ENCODE measurements around the gene ABCC6.
"Not testable (repeated sequence)": the region's sequence is repeated elsewhere in the genome, so short reads cannot be mapped to it uniquely, and the experiment has no call there.

Gene ABCC6

DNA sequence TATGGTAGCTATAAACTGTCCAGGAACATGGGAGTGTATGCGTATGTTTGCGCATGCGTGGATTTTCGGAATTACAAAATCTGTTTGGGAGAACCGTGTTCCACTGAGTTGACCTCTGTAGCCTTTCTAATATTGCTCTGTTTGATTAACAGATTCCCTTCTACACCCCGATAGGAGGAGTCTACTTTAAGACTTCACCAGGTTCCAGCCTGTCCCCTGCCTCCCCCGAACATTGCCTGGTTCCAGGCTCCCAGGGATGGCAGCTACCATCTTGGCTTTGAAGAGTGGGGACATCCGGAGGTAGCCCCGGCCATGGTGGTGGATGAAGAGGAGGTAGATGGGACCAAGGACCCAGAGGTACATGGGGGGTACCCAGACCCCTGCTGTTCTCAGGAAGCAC lies 1.9 kb downstream of the ABCC6 start:
- not testable (repeated sequence) for FAIRE-seq

DNA sequence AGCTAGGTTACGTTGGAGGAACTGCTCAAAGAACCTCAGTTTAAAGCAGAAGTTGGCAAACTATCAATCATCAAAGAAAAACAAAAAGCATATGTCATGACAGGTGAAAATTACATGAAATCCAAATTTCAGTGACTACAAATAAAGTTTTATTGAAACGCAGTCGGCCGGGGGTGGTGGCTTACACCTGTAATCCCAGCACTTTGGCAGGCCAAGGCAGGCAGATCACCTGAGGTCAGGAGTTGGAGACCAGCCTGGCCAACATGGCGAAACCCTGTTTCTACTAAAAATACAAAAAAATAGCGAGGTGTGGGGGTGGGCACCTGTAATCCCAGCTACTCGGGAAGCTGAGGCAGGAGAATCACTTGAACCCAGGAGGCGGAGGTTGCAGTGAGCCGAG lies 2.8 kb downstream of the ABCC6 start:
- not testable (repeated sequence) for FAIRE-seq

DNA sequence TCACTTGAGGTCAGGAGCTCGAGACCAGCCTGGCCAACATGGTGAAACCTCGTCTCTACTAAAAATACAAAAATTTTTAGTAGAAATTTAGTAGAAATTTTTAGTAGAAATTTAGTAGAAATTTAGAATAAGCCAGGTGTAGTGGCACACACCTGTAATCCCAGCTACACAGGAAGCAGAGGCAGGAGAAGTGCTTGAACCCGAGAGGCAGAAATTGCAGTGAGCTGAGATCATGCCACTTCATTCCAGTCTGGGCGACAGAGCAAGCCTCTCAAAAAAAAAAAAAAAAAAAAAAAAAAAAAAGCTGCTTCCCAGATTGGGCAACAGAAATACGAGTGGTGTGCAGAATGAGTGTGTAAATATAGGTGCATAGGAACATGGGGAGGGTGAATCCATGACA lies 4.5 kb downstream of the ABCC6 start:
- FAIRE-seq, result not testable (repeated sequence)

- not testable (repeated sequence) for FAIRE-seq
Observed at GRCh38 chr16:16218349-16218748, 4.9 kb downstream of the ABCC6 start.

- not testable (repeated sequence) for FAIRE-seq
Observed at GRCh38 chr16:16213863-16214293, 9.4 kb downstream of the ABCC6 start.

GRCh38 chr16:16211404-16211803 lies 11.9 kb downstream of the ABCC6 start:
- FAIRE-seq, result not testable (repeated sequence)

- not testable (repeated sequence) for FAIRE-seq
Observed at GRCh38 chr16:16208461-16208860, 14.8 kb downstream of the ABCC6 start.

GRCh38 chr16:16207787-16208334 lies 15.4 kb downstream of the ABCC6 start:
- FAIRE-seq, result not testable (repeated sequence)

- FAIRE-seq, result not testable (repeated sequence)
Observed at GRCh38 chr16:16207097-16207786, 16.1 kb downstream of the ABCC6 start.

DNA sequence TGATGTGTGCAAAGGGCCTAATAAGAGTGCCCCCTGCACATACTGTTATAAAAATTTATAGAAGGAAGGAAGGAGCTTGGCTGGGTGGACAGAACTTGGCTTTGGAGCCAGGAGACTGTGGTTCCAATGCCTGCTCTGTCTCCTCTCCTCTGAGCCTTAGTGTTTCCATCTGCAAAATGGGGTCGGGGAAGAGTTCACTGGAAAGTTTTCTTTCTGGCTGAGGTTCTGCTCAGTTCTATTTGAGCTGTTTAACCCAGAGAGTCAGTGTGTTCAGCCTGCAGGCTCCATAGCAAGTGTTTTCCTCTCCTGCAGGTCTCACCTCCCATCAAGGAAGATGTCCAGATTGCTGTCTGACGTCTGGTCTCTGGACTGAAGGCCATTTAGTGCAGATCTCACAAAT lies 17.4 kb downstream of the ABCC6 start:
- not testable (repeated sequence) for FAIRE-seq

GRCh38 chr16:16204552-16204951 lies 18.7 kb downstream of the ABCC6 start:
- FAIRE-seq, result not testable (repeated sequence)

GRCh38 chr16:16203494-16203893 lies 19.8 kb downstream of the ABCC6 start:
- not testable (repeated sequence) for FAIRE-seq

- not testable (repeated sequence) for FAIRE-seq
Observed at GRCh38 chr16:16202400-16203143, 20.7 kb downstream of the ABCC6 start.

GRCh38 chr16:16201880-16202279 lies 21.4 kb downstream of the ABCC6 start:
- FAIRE-seq, result not testable (repeated sequence)

DNA sequence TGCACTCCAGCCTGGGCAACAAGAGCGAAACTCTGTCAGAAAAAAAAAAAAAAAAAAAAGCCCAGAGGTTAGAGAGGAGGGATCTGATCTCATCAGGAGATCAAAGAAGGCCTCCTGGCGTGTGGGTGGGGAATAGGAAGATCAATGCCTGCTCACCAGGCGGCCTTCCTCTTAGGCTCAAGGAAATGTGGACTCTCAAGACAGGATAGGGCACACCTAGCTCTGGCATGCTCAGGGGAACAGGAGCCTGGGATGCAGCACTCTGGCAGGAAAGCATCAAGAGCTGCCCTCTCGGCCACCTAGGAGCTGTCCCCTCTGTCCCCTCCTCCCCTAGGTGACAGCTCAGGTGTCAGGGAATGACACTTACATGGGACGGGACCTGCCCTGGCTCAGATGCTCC lies 22.9 kb downstream of the ABCC6 start:
- FAIRE-seq, result not testable (repeated sequence)

DNA sequence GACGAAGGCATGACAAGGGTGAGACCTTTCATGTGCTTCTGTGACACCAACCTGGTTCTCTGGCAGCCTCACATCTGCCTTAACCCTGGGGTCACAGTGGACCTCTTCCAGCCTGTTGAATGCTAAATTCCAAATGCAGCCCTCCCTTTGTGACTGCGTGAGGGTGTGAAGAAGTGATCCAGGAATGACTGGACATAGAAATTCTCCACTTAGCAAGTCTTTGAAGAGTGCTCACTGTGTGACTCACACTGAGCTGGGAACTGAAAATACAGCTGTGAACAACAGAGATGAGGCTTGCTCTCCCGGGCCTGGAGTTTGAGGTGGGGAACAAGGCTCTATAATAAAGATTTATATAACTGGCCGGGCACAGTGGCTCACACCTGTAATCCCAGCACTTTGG lies 23.9 kb downstream of the ABCC6 start:
- not testable (repeated sequence) for FAIRE-seq

GRCh38 chr16:16197966-16198365 lies 25.3 kb downstream of the ABCC6 start:
- no peak for FAIRE-seq

- FAIRE-seq, result no peak
Observed at GRCh38 chr16:16197331-16197730, 26.0 kb downstream of the ABCC6 start.

- no peak for FAIRE-seq
Observed at GRCh38 chr16:16196099-16196498, 27.2 kb downstream of the ABCC6 start.

DNA sequence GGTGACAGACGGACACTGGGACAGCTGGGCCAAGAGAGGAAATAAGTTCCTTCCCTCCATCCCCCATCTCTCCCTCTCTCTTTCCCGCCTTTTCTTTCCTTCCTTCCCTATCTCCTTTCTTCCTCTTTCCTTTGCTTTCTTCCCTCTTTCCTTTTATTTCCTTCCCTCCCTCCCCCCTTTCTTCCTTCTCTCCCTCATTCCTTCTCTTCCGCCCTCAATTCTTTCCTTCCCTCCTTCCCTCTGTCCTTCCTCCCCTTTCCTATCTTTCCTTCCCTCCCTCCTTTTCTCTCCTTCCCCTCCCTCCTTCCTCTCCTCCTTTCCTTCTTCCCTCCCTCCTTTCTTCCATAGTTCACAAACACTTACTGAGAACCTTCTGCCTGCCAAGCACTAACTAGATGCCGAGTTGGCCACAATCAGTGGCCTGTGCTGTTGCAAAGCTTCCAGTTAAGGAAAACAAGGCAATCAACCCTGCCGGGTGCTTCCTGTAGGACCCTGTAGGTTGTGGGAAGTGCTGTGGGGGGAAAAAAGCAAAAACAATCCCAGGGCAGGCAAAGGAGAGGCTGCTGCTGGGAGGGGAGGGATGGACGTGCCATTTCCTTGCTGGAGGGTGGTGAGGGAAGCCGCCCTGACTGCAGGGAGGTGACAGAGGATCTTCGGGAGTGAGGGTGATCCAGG lies 31.7 kb downstream of the ABCC6 start:
- no peak for FAIRE-seq

- FAIRE-seq, result not testable (repeated sequence)
Observed at GRCh38 chr16:16190966-16191365, 32.3 kb downstream of the ABCC6 start.

- no peak for FAIRE-seq
Observed at GRCh38 chr16:16190546-16190945, 32.7 kb downstream of the ABCC6 start.

DNA sequence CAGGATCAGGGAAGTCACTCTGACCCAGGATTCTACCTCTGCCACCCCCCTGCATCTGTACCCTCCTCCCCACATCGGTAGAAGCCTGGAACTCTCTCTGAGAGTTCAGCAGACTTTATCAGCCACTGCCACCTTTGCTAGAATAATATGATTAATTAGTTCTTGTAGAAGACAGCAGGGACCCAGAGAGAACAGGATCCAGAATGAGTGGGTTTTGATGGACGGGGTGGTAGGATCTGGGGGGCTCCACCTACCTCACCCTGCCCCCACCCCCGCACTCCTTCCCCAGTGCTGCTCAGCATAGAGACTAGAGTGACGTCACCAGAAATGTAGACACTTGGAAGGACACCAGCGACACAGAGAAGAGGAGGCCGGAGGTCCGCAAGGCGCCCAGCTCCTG lies 33.5 kb downstream of the ABCC6 start:
- no peak for FAIRE-seq

All from islet of Langerhans (tissue), 1 donor.